ENCODE data around the gene TCOF1. TPM values are rescaled to one million over a fixed set of nuclear protein-coding genes. Genes with fewer than 3 reads are reported as not detected.

Gene TCOF1
- total RNA-seq, 2 donors from 2014 or later, result 28.9 to 58.3 TPM

DNA sequence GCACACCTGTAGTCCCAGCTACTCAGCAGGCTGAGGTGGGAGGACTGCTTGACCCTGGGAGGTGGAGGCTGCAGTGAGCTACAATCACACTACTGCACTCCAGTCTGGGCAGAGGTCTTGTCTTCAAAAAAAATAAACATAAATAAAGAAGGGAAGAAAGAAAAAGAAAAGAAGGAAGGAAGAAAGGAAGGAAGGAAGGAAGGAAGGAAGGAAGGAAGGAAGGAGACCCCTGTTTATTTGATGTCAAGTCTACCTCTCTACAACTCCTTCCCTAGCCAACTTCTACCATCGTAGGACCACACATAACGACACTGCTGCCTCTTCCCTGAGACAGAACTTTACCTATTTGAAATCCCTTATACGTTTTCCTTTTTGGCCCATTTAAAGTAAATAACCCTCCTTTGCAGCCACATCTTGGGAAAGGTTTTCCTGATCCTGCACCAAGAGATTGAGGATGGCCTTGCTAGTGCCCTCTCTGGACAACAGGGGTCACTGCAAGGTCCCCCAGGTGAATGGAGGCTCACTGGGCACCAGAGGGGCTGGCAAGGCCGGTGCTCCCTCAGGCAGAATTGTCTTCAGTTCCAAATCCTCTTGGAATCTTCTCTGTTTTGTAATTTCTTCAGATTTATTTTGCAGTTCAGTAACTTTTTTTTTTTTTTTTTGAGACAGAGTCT is 81.5 kb downstream of the TCOF1 start:
- no peaks in the 10 kb centered on the region for H3K9me3 ChIP-seq
- intact Hi-C loops (cut with DNase I), result no loop called here
- H3K27ac ChIP-seq, result no peak overlapping the region
- no peak for TF ChIP-seq POLR2A (IDR thresholded peaks at IDR 0.05)
- TF ChIP-seq, protein P1, sequence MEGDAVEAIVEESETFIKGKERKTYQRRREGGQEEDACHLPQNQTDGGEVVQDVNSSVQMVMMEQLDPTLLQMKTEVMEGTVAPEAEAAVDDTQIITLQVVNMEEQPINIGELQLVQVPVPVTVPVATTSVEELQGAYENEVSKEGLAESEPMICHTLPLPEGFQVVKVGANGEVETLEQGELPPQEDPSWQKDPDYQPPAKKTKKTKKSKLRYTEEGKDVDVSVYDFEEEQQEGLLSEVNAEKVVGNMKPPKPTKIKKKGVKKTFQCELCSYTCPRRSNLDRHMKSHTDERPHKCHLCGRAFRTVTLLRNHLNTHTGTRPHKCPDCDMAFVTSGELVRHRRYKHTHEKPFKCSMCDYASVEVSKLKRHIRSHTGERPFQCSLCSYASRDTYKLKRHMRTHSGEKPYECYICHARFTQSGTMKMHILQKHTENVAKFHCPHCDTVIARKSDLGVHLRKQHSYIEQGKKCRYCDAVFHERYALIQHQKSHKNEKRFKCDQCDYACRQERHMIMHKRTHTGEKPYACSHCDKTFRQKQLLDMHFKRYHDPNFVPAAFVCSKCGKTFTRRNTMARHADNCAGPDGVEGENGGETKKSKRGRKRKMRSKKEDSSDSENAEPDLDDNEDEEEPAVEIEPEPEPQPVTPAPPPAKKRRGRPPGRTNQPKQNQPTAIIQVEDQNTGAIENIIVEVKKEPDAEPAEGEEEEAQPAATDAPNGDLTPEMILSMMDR (IDR thresholded peaks at IDR 0.05), result peak in 1 of 4 experiments; percentile 23
- TF ChIP-seq POLR2AphosphoS5 (IDR thresholded peaks at IDR 0.05), result no peak
- H3K27me3 ChIP-seq (replicated peaks; ENCODE audit: insufficient read depth), result no peaks in the 10 kb centered on the region
- H3K36me3 ChIP-seq, result peaks cover 0 to 4% of the 10 kb centered on the region in 2 donors
- WGBS, result 55% methylated on average over 4 of the region's 4 CpGs
- H3K4me1 ChIP-seq (replicated peaks), result no peaks in the 10 kb centered on the region
- no peak for DNase-seq (ENCODE audit: low spot score)
- H3K4me3 ChIP-seq, result no peak overlapping the region

DNA sequence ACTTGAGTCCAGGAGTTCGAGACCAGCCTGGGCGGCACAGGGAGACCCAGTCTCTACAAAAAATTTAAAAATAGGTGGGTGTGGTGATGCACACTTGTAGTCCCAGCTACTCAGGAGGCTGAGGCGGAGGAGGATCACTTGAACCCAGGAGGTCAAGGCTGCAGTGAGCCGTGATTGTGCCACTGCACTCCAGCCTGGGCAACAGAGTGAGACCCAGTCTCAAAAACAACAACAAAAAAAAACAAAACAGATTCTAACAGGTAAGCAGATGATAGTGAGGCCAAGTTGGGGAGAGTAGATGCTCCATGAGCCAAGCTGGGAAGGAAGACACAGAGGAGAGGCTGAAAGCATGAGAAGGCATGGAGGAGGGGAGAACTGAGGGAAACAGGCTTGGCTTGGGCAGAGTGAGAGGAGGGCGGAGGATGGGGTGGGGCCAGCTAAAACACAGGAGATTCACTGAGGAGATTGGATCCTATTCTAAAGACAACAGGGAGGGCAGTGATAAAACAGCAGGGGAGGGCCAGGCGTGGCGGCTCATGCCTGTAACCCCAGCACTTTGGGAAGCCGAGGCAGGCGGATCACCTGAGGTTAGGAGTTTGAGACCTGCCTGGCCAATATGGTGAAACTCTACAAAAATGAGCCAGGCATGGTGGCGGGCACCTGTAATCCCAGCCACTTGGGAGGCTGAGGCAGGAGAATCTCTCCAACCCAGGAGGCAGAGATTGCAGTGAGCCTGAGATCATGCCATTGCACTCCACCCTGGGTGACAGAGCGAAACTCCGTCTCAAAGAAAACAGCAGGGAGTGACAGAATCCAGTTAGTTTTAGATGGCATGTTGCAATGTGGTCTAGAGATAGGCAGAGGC is 83.7 kb downstream of the TCOF1 start:
- Histone ChIP-seq H3K4me1 (replicated peaks) (no peaks in the 10 kb centered on the region), H3K36me3 (peaks cover 18 to 20% of the 10 kb centered on the region in 2 donors), H3K4me3 (no peak overlapping the region), H3K9me3 (no peaks in the 10 kb centered on the region), H3K27ac (no peak overlapping the region), H3K27me3 (replicated peaks; ENCODE audit: insufficient read depth) (no peaks in the 10 kb centered on the region)
- no peak for DNase-seq (ENCODE audit: low spot score)
- intact Hi-C loops (cut with DNase I), result no loop called here
- TF ChIP-seq, protein P1 (IDR thresholded peaks at IDR 0.05), result no peak
- TF ChIP-seq POLR2AphosphoS5 (IDR thresholded peaks at IDR 0.05) (no peak), POLR2A (IDR thresholded peaks at IDR 0.05) (no peak)
- WGBS, result 93% methylated on average over 12 of the region's 12 CpGs

DNA sequence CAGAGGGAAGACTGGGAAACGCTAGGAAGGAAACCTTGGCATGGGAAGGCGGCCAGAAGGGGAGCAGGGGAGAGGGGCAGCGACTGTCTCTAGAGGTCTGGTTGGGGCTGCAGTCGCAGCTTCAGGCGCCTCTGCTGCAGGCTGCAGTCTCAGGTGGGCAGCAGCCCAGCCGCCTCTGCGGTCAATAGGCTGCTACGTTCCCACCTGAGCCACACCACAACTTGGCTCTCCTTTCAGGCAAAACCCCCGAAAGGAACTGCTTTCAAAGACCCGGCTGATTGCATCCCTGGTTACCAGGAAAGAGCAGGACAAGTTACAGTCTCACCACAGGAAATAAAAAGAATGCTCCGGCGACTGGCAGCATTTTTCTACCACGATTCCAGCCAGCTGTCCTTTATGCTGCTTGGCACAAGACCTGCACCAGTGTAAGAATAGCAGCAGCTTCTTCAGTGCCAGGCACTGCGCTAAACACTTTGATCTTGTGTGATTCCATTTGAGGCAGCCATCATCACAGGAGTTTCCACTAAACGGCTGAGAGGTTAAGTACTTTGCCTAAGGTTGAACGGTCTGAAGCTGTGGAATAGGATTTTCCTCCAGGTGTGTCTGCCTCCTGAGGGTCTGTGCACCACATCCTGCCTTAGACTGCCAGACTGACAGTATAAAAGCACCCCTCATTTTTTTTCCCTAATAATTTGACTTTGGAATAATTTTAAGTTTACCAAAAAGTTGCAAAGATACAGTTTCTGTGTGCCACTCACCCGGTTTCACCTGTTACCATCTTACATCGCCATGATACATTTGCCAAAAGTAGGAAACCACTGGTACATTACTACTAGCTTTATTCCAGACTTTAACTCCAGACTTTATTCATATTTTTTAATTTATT is 84.6 kb downstream of the TCOF1 start:
- H3K4me1 ChIP-seq (replicated peaks), result no peaks in the 10 kb centered on the region
- TF ChIP-seq POLR2AphosphoS5 (IDR thresholded peaks at IDR 0.05) (no peak), POLR2A (IDR thresholded peaks at IDR 0.05) (no peak)
- TF ChIP-seq, protein P1 (IDR thresholded peaks at IDR 0.05), result no peak
- no peak for DNase-seq (ENCODE audit: low spot score)
- H3K9me3 ChIP-seq, result no peaks in the 10 kb centered on the region
- intact Hi-C loops (cut with DNase I), result no loop called here
- no peaks in the 10 kb centered on the region for H3K27me3 ChIP-seq (replicated peaks; ENCODE audit: insufficient read depth)
- WGBS, result 43% methylated on average over 18 of the region's 18 CpGs
- no peak overlapping the region for H3K4me3 ChIP-seq
- no peak overlapping the region for H3K27ac ChIP-seq
- H3K36me3 ChIP-seq, result peaks cover 26 to 28% of the 10 kb centered on the region in 2 donors

DNA sequence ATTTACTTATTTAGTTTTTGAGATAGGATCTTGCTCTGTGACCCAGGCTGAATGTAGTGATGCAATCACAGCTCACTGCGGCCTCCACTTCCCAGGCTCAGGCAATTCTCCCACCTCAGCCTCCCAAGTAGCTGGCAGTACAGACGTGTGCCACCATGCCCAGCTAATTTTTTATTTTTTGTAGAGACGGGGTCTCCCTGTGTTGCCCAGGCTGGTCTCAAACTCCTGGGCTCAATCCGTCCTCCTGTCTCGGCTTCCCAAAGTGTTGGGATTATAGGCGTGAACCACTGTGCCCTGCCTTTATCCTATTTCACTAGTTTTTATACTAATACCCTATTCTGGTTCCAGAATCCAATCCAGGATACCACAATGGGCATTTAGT is 85.2 kb downstream of the TCOF1 start:
- Histone ChIP-seq H3K36me3 (peaks cover 31 to 32% of the 10 kb centered on the region in 2 donors), H3K4me1 (replicated peaks) (no peaks in the 10 kb centered on the region), H3K9me3 (no peaks in the 10 kb centered on the region), H3K27ac (no peak overlapping the region), H3K27me3 (replicated peaks; ENCODE audit: insufficient read depth) (no peaks in the 10 kb centered on the region), H3K4me3 (no peak overlapping the region)
- 84% methylated on average over 6 of the region's 6 CpGs for WGBS
- no peak for DNase-seq (ENCODE audit: low spot score)
- TF ChIP-seq, protein P1 (IDR thresholded peaks at IDR 0.05), result no peak
- TF ChIP-seq POLR2AphosphoS5 (IDR thresholded peaks at IDR 0.05) (no peak), POLR2A (IDR thresholded peaks at IDR 0.05) (no peak)
- intact Hi-C loops (cut with DNase I), result no loop called here

All from prostate gland (tissue), 2 donors.